Measurements from ENCODE around the gene CRIP1. TPM values are rescaled to one million over a fixed set of nuclear protein-coding genes. Genes with fewer than 3 reads are reported as not detected.

Gene CRIP1
- total and polyA plus RNA-seq, 2 donors (not counting 1 experiment from before 2014, with no cell fraction given): 210 to 563 TPM

DNA sequence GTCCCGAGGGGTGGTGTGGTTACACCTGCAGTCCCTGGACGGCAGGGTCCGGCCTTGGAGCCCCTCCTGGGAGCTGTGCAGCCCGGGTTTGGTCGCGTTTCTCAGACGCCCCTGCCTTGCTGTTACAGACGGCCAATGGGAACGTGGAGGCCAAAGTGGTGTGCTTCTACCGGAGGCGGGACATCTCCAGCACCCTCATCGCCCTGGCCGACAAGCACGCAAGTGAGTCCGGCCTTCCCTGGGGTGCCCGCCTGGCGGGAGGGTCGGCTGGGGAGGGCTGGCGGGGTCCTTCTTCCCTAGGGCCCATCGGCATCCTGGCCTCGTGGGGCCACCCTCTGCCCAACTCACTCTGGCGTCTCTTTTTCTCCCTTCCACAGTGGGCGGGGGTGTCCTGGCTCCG is 41.4 kb upstream of the CRIP1 start:
- CTCF ChIA-PET: no interaction called here
- Mint-ChIP-seq H3K27ac (no peak overlapping the region), H3K4me3 (no peak overlapping the region), H3K4me1 (no peaks in the 10 kb centered on the region), H3K27me3 (no peaks in the 10 kb centered on the region), H3K9me3 (ENCODE audit: insufficient read depth) (no peaks in the 10 kb centered on the region)
- 82% methylated on average over 24 of the region's 24 CpGs for WGBS (ENCODE audit: insufficient coverage)
- no peaks in the 10 kb centered on the region for H3K27me3 ChIP-seq (replicated peaks in 1 of 4; ENCODE audit: control extremely low read depth in 1 of 4, control insufficient read depth in 3 of 4, insufficient read depth in 4 of 4, low read length in 3 of 4)
- no peak overlapping the region for H3K4me2 ChIP-seq (replicated peaks; ENCODE audit: low read depth, low read length, poor library complexity, severe bottlenecking)
- H3K9me3 ChIP-seq (ENCODE audit: control extremely low read depth in 1 of 3, control insufficient read depth in 2 of 3, insufficient read depth in 1 of 3, low read length in 2 of 3): no peaks in the 10 kb centered on the region
- H3K27ac ChIP-seq (ENCODE audit: low read length in 2 of 2): no peak overlapping the region
- ATAC-seq (ENCODE audit: low read depth) (no peak), DNase-seq (no peak)
- peaks cover 47% of the 10 kb centered on the region for H4K20me1 ChIP-seq (ENCODE audit: control insufficient read depth, insufficient read depth, low read length, poor library complexity, severe bottlenecking)
- TF ChIP-seq CTCF (IDR thresholded peaks at IDR 0.05) (no peak), EZH2 (IDR thresholded peaks at IDR 0.05; ENCODE audit: borderline replicate concordance, insufficient read depth, low read depth, low read length, poor library complexity, severe bottlenecking) (no peak)
- no peak overlapping the region for H2AFZ ChIP-seq (ENCODE audit: insufficient read depth, low read depth, low read length, poor library complexity, severe bottlenecking)
- no peaks in the 10 kb centered on the region for H3K4me1 ChIP-seq (ENCODE audit: control insufficient read depth in 2 of 2, insufficient read depth in 2 of 2, low read length in 2 of 2)
- no peak overlapping the region for H3K4me3 ChIP-seq (ENCODE audit: control extremely low read depth in 1 of 5, extremely low read depth in 1 of 5, insufficient read depth in 1 of 5, low read depth in 2 of 5, low read length in 4 of 5)
- POLR2A ChIA-PET: no interaction called here
- peaks cover 53% of the 10 kb centered on the region for H3K79me2 ChIP-seq (ENCODE audit: control insufficient read depth, insufficient read depth, low read length)
- intact Hi-C loops (cut with micrococcal nuclease): no loop called here
- no peak overlapping the region for H3K9ac ChIP-seq (ENCODE audit: low read length)
- H3K36me3 ChIP-seq (replicated peaks in 1 of 2; ENCODE audit: control extremely low read depth in 1 of 2, control insufficient read depth in 1 of 2, extremely low read depth in 1 of 2, insufficient read depth in 2 of 2, low read length in 1 of 2): peaks cover 0 to 11% of the 10 kb centered on the region in 2 experiments

DNA sequence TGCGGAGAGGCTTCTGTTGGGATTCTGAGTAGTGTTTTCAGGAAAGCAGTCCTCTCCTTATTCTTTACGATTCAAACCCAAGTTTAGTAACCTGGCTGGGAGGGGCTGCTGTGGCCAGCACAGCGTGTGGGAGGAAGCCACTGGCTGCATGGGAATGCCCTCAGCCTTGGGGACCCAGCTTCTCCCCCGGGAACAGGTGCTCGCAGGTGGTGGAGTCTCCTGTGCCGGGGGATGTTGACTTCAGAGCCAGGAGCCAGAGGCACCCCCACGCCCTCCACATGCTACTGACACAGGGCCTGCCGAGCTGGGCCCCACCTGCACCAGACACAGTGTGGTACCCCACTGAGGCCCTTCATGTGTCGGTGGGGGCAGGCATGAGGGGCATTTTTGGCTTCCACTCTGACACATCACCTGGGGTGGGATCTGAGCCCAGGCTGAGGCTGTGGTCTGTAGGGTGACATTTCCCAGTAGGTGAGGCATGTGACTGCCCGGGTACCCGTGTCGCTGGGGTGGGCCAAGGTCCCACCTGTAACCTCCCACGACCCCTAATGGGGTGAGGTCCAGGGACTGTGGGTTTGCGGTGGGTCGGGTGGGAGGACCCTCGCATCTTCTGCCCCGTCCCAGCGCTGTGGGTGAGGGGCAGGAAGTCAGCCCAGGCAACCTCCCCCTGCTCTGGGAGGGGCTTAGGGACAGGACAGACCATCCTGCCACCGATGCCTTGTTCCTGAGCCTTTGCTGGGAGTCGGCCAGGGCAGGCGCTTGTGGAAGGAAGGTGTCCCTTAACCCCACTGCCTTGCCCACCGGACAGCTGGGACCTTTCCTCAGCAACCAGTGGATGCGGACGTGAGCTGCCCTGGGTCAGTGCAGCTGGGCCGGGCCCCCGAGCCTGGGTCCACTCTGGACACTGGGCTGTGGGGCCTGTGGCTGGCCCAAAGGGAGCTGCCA is 40.5 kb upstream of the CRIP1 start:
- POLR2A ChIA-PET: no interaction called here
- Histone ChIP-seq H3K4me3 (ENCODE audit: control extremely low read depth in 1 of 5, extremely low read depth in 1 of 5, insufficient read depth in 1 of 5, low read depth in 2 of 5, low read length in 4 of 5) (no peak overlapping the region), H3K4me2 (replicated peaks; ENCODE audit: low read depth, low read length, poor library complexity, severe bottlenecking) (no peak overlapping the region), H3K36me3 (replicated peaks in 1 of 2; ENCODE audit: control extremely low read depth in 1 of 2, control insufficient read depth in 1 of 2, extremely low read depth in 1 of 2, insufficient read depth in 2 of 2, low read length in 1 of 2) (peaks cover 0 to 20% of the 10 kb centered on the region in 2 experiments), H3K27ac (ENCODE audit: low read length in 2 of 2) (no peak overlapping the region), H3K9me3 (ENCODE audit: control extremely low read depth in 1 of 3, control insufficient read depth in 2 of 3, insufficient read depth in 1 of 3, low read length in 2 of 3) (no peaks in the 10 kb centered on the region), H3K9ac (ENCODE audit: low read length) (no peak overlapping the region), H2AFZ (ENCODE audit: insufficient read depth, low read depth, low read length, poor library complexity, severe bottlenecking) (no peak overlapping the region), H3K4me1 (ENCODE audit: control insufficient read depth in 2 of 2, insufficient read depth in 2 of 2, low read length in 2 of 2) (no peaks in the 10 kb centered on the region), H3K27me3 (replicated peaks in 1 of 4; ENCODE audit: control extremely low read depth in 1 of 4, control insufficient read depth in 3 of 4, insufficient read depth in 4 of 4, low read length in 3 of 4) (no peaks in the 10 kb centered on the region), H4K20me1 (ENCODE audit: control insufficient read depth, insufficient read depth, low read length, poor library complexity, severe bottlenecking) (peaks cover 41% of the 10 kb centered on the region), H3K79me2 (ENCODE audit: control insufficient read depth, insufficient read depth, low read length) (peaks cover 48% of the 10 kb centered on the region)
- H3K27me3 Mint-ChIP-seq: no peaks in the 10 kb centered on the region
- TF ChIP-seq EZH2 (IDR thresholded peaks at IDR 0.05; ENCODE audit: borderline replicate concordance, insufficient read depth, low read depth, low read length, poor library complexity, severe bottlenecking) (no peak), CTCF (IDR thresholded peaks at IDR 0.05) (no peak)
- intact Hi-C loops (cut with micrococcal nuclease): no loop called here
- H3K9me3 Mint-ChIP-seq (ENCODE audit: insufficient read depth): no peaks in the 10 kb centered on the region
- H3K27ac Mint-ChIP-seq: no peak overlapping the region
- H3K4me3 Mint-ChIP-seq: no peak overlapping the region
- WGBS (ENCODE audit: insufficient coverage): 92% methylated on average over 25 of the region's 26 CpGs
- DNase-seq (no peak), ATAC-seq (ENCODE audit: low read depth) (no peak)
- CTCF ChIA-PET: interaction anchor here (0.9 kb wide), 1 partner anchor 44 kb away, joined by 3 read pairs; no protein-coding TSS in a partner anchor
- no peaks in the 10 kb centered on the region for H3K4me1 Mint-ChIP-seq
